NCI-H446 (cell line): ENCODE measurements around the gene BCL3.

Experiments
- DNase-seq, 2 experiments: peaks; one replicate each; lab custom pipeline; 2025; lab: John Stamatoyannopoulos, UW

BCL3 gene

GRCh38 chr19:44742330-44743061 lies 6.0 kb upstream of the BCL3 start:
- no peak for DNase-seq

DNA sequence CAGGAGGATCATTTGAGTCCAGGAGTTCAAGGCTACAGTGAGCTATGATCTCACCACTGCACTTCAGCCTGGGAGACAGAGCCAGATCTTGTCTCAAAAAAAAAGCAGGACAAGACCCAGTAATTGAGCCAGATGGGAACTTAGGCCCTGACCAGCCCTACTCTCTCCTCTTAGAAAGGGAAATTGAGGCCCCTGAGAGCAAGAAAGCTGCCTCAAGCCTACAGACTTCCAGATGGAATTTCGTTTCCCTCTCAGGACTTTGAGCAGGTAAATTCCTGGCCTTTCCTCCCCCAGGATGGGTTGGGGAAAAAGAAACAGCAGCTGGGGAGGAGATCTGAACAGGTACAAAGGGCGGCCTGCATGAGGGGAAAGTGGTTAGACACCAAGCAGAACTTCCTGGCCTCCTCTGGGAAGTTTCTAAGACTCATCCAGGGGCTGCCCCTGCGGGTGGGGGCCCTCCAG lies 3.6 kb upstream of the BCL3 start:
- DNase-seq, result no peak

DNA sequence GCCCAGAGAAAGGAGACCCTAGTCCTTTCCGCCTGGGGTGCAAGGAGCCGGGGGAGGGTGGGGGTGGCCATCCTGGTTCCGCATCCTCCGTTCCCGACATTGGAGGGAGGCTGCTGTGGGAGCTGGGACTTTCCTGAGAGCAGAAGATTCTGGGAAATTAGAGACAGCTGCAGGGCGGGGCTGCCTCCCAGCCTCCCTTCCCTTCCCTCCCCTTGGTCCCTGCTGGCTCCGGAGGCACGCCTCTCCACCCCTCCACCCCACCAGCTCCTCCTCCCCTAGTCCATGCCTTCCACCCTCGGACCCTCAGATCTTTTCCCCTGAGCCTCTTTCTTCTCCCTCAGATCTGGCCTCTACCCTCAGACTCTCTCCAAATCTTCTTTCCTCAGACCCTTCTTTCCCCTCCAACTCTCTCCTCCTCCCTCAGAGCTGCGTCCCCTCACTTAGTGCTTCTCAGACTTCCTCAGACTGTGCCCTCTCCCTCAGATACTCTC lies 3.1 kb upstream of the BCL3 start:
- peak in 1 of 2 experiments; percentile 28 for DNase-seq

DNA sequence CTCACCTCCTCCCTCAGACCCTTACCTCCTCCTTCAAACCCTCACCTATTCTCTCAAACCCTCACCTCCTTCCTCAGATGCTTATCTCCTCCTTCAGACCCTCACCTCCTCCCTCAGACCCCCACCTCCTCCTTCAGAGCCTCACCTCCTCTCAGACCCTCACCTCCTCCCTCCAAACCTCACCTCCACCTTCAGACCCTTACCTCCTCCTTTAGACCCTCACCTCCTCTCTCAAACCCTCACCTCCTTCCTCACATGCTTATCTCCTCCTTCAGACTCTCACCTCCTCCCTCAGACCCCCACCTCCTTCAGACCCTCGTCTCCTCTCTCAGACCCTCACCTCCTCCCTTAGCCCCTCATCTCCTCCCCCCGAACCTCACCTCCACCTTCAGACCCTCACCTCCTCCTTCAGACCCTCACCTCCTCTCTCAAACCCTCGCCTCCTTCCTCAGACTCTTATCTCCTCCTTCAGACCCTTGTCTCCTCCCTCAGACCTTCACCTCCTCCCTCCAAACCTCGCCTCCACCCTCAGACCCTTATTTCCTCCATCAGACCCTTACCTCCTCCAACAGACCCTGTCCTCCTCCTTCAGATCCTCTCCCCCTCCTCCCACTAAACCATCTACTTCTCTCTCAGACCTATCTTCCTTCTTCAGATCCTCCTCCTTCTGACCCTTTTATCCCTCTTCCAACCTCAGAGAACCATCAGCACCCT lies 2.5 kb upstream of the BCL3 start:
- DNase-seq, result no peak

DNA sequence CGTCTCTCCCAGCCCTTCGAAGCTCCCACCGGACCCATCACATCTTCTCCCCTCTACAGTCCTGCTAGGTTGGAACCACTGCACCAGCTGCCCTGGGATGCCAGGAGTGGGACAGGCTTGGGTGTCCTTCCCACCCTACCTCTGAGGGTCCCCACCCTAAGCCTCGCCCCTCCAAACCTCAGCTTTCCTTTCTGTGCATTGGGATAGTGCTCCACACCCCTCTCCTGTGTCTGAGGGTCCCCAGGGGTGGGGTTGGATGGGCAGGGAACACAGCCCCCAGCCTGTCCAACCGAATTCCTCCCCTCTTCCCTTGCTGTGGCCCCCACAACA lies 1.9 kb upstream of the BCL3 start:
- DNase-seq, result no peak

DNA sequence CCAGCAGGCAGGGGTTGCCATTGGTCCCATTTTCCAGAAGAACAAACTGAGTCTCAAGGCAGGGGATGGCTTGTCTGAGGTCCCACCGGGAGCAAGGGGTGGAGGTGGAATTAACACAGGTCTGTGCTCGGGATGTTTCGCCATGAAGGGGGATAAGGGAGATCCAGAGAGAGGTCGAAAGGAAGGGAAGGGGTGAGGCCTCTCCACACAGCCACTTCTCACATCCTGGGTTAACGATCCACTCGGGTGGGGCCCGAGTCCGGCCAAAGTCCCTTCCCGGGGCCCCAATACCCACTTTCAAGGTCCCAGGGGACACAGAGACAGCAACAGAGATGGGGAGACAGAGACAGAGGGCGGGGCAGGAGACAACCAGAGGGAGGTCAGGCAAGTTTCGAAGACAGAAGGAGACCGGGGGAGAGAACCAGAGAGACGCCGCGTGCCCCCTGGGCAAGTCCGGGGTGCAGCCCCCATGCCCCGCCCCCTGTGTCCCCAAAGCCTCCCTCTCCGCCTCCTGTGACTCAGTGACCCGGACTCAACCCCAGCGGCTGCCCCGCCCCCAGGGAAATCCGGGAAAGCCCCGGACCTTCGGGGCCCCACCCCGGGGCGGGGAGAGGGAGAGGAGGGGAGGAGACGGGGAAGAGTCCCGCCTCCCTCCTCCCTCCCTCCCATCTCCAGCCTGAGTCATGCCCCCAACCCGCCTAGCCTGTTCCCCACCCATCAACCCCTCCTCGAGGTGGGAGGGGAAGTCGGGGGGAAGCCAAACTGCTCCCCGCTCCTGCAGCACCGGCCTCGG lies 1.4 kb upstream of the BCL3 start:
- DNase-seq, result peak; percentile 64 to 81

GRCh38 chr19:44747739-44748425 lies 626 bp upstream of the BCL3 start:
- peak; percentile 16 to 41 for DNase-seq

DNA sequence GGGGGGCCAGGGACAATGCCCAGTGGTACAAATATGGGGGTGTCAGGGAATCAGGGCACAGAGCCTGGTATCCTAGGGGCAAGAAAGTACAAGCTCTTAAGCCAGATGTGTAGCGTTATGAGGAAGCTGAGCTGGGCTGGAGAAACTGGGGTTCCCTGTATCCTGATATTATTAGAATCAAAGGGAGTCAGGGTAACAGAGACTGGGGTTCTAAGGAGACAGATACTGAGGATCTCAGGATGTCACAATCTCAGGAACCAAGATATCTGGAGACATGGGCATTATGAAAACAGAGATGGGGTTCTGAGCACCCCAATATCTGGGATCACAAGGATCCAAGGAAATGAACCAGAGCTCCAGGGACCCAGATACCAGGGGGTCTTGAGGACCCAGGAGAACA lies 784 bp downstream of the BCL3 start:
- DNase-seq, result no peak

DNA sequence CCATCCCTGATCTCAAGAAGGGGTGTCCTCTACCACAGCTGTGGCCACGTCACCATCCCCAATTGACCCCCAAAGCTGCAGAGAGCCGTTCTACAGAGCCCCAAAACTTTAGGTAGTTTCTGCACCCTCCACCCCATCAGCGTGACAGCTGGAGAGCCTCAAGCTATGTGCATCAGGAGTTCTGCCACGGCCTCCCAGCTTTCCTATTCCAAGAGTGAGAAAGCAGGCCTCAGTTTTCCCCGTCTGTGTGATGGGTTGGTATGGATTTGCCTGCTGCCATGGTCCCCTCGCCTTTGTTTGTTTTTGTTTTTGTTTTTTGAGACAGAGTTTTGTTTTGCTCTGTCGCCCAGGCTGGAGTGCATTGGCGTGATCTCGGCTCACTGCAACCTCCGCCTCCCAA lies 1.5 kb downstream of the BCL3 start:
- no peak for DNase-seq

- no peak for DNase-seq
These were observed 3.8 kb downstream of the BCL3 start for GRCh38 chr19:44752123-44752815.

- no peak for DNase-seq
These were observed 4.5 kb downstream of the BCL3 start for GRCh38 chr19:44752816-44753625.

DNA sequence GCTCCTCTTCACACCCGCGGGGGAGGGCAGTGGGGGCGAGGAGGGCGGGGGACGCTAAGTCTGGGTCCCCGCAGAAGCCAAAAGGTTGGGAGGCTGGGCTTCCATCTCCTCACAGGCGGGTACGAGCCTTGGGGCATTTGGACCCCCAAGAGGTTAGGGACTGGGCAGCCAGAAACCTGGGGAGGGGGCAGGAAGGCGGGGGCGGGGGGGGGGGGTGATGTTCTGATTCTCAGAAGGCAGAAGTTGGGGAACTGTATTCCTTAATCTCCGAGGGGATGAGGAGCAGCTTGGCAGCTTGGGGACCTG lies 5.1 kb downstream of the BCL3 start:
- DNase-seq, result no peak

GRCh38 chr19:44753932-44754749 lies 5.6 kb downstream of the BCL3 start:
- DNase-seq, result no peak

GRCh38 chr19:44754750-44755080 lies 6.2 kb downstream of the BCL3 start:
- DNase-seq, result no peak

- no peak for DNase-seq
These were observed 6.7 kb downstream of the BCL3 start for GRCh38 chr19:44755219-44755618.

GRCh38 chr19:44756089-44756562 lies 7.6 kb downstream of the BCL3 start:
- no peak for DNase-seq

- no peak for DNase-seq
These were observed 8.7 kb downstream of the BCL3 start for GRCh38 chr19:44757057-44757734.

DNA sequence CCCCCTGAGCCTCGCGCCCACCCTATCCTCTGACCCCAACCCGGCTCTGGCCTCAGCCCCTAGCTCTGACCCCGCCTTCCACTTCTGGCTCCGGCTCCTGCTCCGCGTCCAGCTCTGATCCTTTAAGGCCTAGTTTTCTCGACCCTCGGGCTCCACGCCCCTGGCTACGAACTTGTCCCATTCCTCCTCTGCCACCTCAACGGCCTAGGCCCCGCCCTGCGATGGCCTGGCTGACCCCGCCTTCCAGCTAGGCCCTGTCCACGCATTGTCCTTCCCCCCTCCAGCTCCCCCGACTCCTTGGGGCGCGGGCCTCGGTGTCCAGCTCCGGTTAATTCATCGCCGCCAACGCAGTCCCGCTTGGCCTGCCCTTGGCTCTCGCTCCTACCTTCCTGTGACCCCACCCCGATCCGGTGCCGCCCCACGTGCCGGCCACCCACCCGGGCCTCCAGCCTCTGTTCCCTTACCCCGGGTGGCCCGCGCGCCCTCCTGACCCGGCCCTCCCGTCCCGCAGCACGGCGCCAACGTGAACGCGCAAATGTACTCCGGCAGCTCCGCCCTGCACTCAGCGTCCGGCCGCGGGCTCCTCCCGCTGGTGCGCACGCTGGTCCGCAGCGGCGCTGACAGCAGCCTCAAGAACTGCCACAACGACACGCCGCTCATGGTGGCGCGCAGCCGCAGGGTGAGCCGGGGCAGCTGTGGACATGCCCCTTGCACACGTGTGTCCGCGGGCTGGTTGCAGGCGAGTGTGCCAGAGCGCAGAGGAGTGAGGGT lies 9.4 kb downstream of the BCL3 start:
- no peak for DNase-seq

- DNase-seq, result no peak
These were observed 10.1 kb downstream of the BCL3 start for GRCh38 chr19:44758596-44758995.
